ENCODE measurements around the gene APOE. TPM values are rescaled to one million over a fixed set of nuclear protein-coding genes. Genes with fewer than 3 reads are reported as not detected.

Gene APOE
- total and polyA plus RNA-seq, 2 of the 13 experiments (the other 11 are each of a cell fraction or from before 2014, with no cell fraction given), result 1,328 to 1,470 TPM

GRCh38 chr19:44912854-44913253, 7.3 kb downstream of the APOE start (continued):
- TF ChIP-seq NR0B2 (CRISPR knock-in tag; IDR thresholded peaks at IDR 0.05) (peak; percentile 52; the same call in 1 of the 2 replicates), SMC3 (IDR thresholded peaks at IDR 0.05; ENCODE audit: low read length) (no peak), RAD21 (CRISPR knock-in tag; IDR thresholded peaks at IDR 0.05) (peak; percentile 40), NAIF1 (CRISPR knock-in tag; IDR thresholded peaks at IDR 0.05; ENCODE audit: borderline replicate concordance) (no peak), GMEB2 (CRISPR knock-in tag; IDR thresholded peaks at IDR 0.05; ENCODE audit: low read depth) (no peak), MTF1 (CRISPR knock-in tag; IDR thresholded peaks at IDR 0.05) (no peak), KLF9 (CRISPR knock-in tag; IDR thresholded peaks at IDR 0.05; ENCODE audit: low read depth) (no peak), BRCA1 (CRISPR knock-in tag; IDR thresholded peaks at IDR 0.05) (no peak), DMTF1 (CRISPR knock-in tag; IDR thresholded peaks at IDR 0.05) (no peak), ZNF136 (CRISPR knock-in tag; IDR thresholded peaks at IDR 0.05; ENCODE audit: low read depth) (no peak), ZNF614 (CRISPR knock-in tag; IDR thresholded peaks at IDR 0.05; ENCODE audit: borderline replicate concordance) (0 out of 2 replicates have a peak, but pooled peaks have one; percentile 22), DDIT3 (CRISPR knock-in tag; IDR thresholded peaks at IDR 0.05) (no peak), KDM3A (CRISPR knock-in tag; IDR thresholded peaks at IDR 0.05; ENCODE audit: low read depth) (peak; percentile 63; the same call in 1 of the 2 replicates), RFX1 (IDR thresholded peaks at IDR 0.05) (no peak), KLF11 (CRISPR knock-in tag; IDR thresholded peaks at IDR 0.05) (no peak), ZNF331 (CRISPR knock-in tag; IDR thresholded peaks at IDR 0.05) (peak; percentile 74), ZNF280D (CRISPR knock-in tag; IDR thresholded peaks at IDR 0.05) (no peak), JUN (CRISPR knock-in tag; IDR thresholded peaks at IDR 0.05) (no peak), ZNF543 (CRISPR knock-in tag; IDR thresholded peaks at IDR 0.05) (peak; percentile 80; the same call in 1 of the 2 replicates), KDM6A (CRISPR knock-in tag; IDR thresholded peaks at IDR 0.05; ENCODE audit: low read depth) (peak; percentile 70), ASH2L (IDR thresholded peaks at IDR 0.05; ENCODE audit: insufficient read length, low read depth, low read length) (no peak), ZNF720 (CRISPR knock-in tag; IDR thresholded peaks at IDR 0.05) (no peak), ZNF878 (CRISPR knock-in tag; IDR thresholded peaks at IDR 0.05) (no peak), ZNF589 (CRISPR knock-in tag; conservative IDR thresholded peaks at IDR 0.05) (peak; percentile 84), NCOA2 (CRISPR knock-in tag; IDR thresholded peaks at IDR 0.05) (peak; percentile 82)

Data from HepG2 (cell line).